Astrocyte of the spinal cord (primary cell): Measurements from ENCODE around the gene TMEM272.

Experiments used
- DNase-seq: peaks from one replicate; pipeline ENCODE4 v3.0.0; 2011; ENCODE audit warnings: low read depth, low spot score
- H3K4me3 ChIP-seq: 2 replicates; pipeline ENCODE4 v1.5.1; 2011; ENCODE audit warnings: low read depth, mild to moderate bottlenecking, low read length, moderate library complexity
- CTCF ChIP-seq: IDR thresholded peaks from 2 replicates; pipeline ENCODE4 v1.5.1; 2012; ENCODE audit warnings: low read depth, mild to moderate bottlenecking, low read length, inconsistent platforms
- in situ Hi-C: cut with HindIII; loops from 2 replicates; pipeline ENCODE4 v1.10.0; 2017; ENCODE audit warnings: low sequenced_read_pairs

TMEM272 gene

GRCh38 chr13:51882570-51883225 lies 37.7 kb upstream of the TMEM272 start:
- no peak for TF ChIP-seq CTCF
- in situ Hi-C loops: no loop called here
- no peak for DNase-seq
- H3K4me3 ChIP-seq: no peak overlapping the region

- no peak for TF ChIP-seq CTCF
- no peak overlapping the region for H3K4me3 ChIP-seq
- in situ Hi-C loops: no loop called here
- no peak for DNase-seq
These were observed 36.3 kb upstream of the TMEM272 start for GRCh38 chr13:51881296-51881695.

- DNase-seq: no peak
- TF ChIP-seq CTCF: no peak
- no peak overlapping the region for H3K4me3 ChIP-seq
- in situ Hi-C loops: no loop called here
These were observed 34.2 kb upstream of the TMEM272 start for GRCh38 chr13:51879133-51879532.

GRCh38 chr13:51874651-51875050 lies 29.7 kb upstream of the TMEM272 start:
- TF ChIP-seq CTCF: no peak
- H3K4me3 ChIP-seq: no peak overlapping the region
- DNase-seq: no peak
- in situ Hi-C loops: no loop called here

- DNase-seq: no peak
- TF ChIP-seq CTCF: no peak
- in situ Hi-C loops: no loop called here
- no peak overlapping the region for H3K4me3 ChIP-seq
These were observed 28.9 kb upstream of the TMEM272 start for GRCh38 chr13:51873837-51874236.

GRCh38 chr13:51873117-51873798 lies 28.3 kb upstream of the TMEM272 start:
- H3K4me3 ChIP-seq: no peak overlapping the region
- no peak for TF ChIP-seq CTCF
- DNase-seq: no peak
- in situ Hi-C loops: no loop called here
